SK-N-MC (cell line): ENCODE data around the gene TBXA2R.
"Not testable (repeated sequence)": the region's sequence is repeated elsewhere in the genome, so short reads cannot be mapped to it uniquely, and the experiment has no call there.

Source experiments
- DNase-seq: peaks from one replicate; pipeline ENCODE4 v3.0.0-alpha.2; 2011; ENCODE audit warnings: low read depth, low spot score
- H3K27ac ChIP-seq: fragments of 200-600 bp; sonication (generic); 2 replicates; pipeline ENCODE4 v1.5.1; 2016; ENCODE audit warnings: mixed run types
- H3K36me3 ChIP-seq: fragments of 200-600 bp; sonication (generic); 2 replicates; pipeline ENCODE4 v1.6.1; 2017; ENCODE audit warnings: antibody characterized with exemption, low read length, mixed read lengths; ENCODE audit not compliant: insufficient read depth
- H3K4me3 ChIP-seq: fragments of 200-600 bp; sonication (generic); 2 replicates; pipeline ENCODE4 v1.5.1; 2016
- H3K9ac ChIP-seq: fragments of 200-600 bp; sonication (generic); 2 replicates; pipeline ENCODE4 v1.8.0; 2017; ENCODE audit warnings: mixed run types, mixed read lengths; ENCODE audit not compliant: insufficient read length
- H3K9me3 ChIP-seq: fragments of 200-600 bp; sonication (generic); 2 replicates; pipeline ENCODE4 v1.6.1; 2017; ENCODE audit warnings: low read depth, mild to moderate bottlenecking, antibody characterized with exemption, low read length, moderate library complexity, mixed read lengths
- EZH2 ChIP-seq: fragments of 200-600 bp; sonication (generic); IDR thresholded peaks from one replicate; pipeline ENCODE4 v1.6.1; 2017; ENCODE audit warnings: antibody characterized with exemption
- FOXP2 ChIP-seq: optimal IDR thresholded peaks from 2 replicates; pipeline ENCODE3; 2011; ENCODE audit warnings: mild to moderate bottlenecking, moderate library complexity; ENCODE audit not compliant: insufficient read depth; ENCODE audit errors: extremely low read length, control extremely low read depth
- POLR2AphosphoS5 ChIP-seq: IDR thresholded peaks from 2 replicates; pipeline ENCODE4 v1.6.1; 2012; ENCODE audit warnings: mild to moderate bottlenecking, low read depth, low read length, borderline replicate concordance

The TBXA2R gene

DNA sequence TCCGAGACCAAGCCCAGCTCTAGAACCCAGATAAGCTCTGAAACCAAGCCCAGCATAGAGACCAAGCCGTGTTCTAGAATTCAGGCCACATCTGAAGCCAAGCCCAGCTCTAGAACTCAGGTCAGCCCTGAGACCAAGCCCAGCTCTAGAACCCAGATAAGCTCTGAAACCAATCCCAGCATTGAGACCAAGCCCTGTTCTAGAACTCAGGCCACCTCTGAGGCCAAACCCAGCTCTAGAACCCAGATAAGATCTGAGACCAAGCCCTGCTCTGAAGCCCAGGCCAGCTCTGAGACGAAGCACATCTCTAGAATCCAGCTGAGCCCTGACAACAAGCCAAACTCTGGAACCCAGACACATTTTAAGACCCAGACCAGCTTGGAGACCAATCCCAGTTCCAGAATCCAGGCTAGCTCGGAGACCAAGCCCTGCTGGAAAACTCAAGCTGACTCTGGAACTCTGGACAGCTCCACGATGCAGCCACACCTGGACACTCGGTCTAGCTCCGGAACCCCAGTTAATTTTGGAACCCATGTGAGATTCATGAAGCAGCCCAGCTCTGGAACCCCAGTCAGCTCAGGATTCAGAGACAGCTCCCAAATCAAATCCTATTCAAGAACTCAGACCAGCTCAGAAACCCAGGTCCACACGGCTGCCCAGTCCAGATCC lies 15.6 kb downstream of the TBXA2R start:
- TF ChIP-seq FOXP2 (no peak), EZH2 (no peak), POLR2AphosphoS5 (no peak)
- no peak for DNase-seq
- Histone ChIP-seq H3K4me3 (no peak overlapping the region), H3K27ac (no peak overlapping the region), H3K9ac (no peak overlapping the region), H3K36me3 (no peaks in the 10 kb centered on the region), H3K9me3 (no peaks in the 10 kb centered on the region)

DNA sequence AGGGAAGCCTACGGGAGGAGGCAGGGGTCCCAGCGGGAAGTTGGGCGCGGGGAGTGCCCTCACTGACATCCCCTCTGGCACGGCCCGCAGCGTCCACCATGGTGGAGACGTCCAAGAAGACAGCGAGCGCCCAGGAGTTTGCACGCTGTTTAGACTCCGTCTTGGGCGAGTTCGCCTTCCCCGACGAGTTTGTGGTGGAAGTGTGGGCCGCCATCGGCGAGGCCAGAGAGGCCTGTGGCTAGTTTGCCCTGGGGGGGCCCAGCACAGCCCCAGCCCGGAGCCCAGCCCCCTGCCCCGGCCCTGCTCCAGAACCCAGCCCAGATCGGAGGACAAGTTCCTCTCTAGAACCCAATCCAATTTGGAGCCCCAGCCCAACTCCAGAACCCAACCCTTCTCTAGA lies 16.7 kb downstream of the TBXA2R start:
- TF ChIP-seq EZH2, result no peak
- no peak for TF ChIP-seq POLR2AphosphoS5
- TF ChIP-seq FOXP2, result no peak

DNA sequence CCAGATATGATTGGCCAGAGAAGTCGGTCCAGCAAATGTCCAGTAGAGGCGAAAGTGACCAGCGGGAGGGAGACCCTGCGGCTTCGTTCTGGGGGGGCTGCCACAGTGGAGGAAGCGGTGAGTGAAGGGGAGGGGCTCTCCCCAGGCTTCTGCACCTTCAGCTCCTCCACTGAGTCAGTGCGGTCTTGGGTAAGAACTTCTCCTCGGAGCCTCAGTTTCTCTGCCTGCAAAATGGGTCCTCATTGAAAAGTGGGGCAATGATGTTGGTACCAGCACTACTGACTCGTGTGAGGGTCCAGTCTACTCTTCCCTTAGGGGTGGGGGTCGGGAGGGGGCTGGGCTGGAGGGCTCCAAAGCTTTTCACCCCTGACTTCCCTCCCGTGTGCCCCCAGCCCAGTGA lies 17.2 kb downstream of the TBXA2R start:
- H3K9ac ChIP-seq, result no peak overlapping the region
- no peak for TF ChIP-seq FOXP2
- no peak for TF ChIP-seq POLR2AphosphoS5
- no peak for TF ChIP-seq EZH2
- H3K36me3 ChIP-seq, result no peaks in the 10 kb centered on the region
- no peaks in the 10 kb centered on the region for H3K9me3 ChIP-seq
- DNase-seq, result no peak
- H3K4me3 ChIP-seq, result no peak overlapping the region
- H3K27ac ChIP-seq, result no peak overlapping the region

More for the DNA sequence above, 16.7 kb downstream of the TBXA2R start:
- no peak overlapping the region for H3K27ac ChIP-seq
- H3K9ac ChIP-seq, result no peak overlapping the region
- DNase-seq, result no peak
- H3K36me3 ChIP-seq, result no peaks in the 10 kb centered on the region
- no peaks in the 10 kb centered on the region for H3K9me3 ChIP-seq
- H3K4me3 ChIP-seq, result no peak overlapping the region

DNA sequence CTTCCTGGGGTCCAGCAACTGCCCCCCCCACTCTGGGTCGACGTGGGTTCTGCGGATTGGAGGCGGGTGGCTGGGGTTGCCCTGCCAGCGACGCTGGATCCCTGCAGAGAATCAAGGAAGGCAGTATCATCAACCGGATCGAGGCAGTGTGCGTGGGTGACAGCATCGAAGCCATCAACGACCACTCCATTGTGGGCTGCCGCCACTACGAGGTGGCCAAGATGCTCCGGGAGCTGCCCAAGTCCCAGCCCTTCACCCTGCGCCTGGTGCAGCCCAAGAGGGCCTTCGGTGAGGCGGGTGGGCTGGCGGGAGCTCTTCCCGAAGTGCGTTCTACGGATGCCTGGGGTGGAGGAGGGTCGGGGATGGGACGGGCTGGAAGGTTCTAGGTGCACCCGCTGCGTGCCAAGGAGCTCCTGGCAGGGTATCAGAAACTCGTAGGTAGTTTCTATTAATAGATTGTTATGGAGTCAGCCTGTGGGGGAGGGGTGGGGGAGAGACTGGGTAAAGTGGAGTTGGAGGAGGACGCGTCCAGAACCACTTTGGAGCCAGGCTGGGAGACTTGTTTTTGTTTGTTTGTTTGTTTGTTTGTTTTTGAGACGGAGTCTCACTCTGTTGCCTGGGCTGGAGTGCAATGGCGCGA lies 19.8 kb downstream of the TBXA2R start:
- H3K4me3 ChIP-seq, result no peak overlapping the region
- TF ChIP-seq POLR2AphosphoS5, result no peak
- no peak for TF ChIP-seq EZH2
- TF ChIP-seq FOXP2, result no peak
- H3K9me3 ChIP-seq, result no peaks in the 10 kb centered on the region
- DNase-seq, result no peak
- no peak overlapping the region for H3K9ac ChIP-seq
- no peak overlapping the region for H3K27ac ChIP-seq
- no peaks in the 10 kb centered on the region for H3K36me3 ChIP-seq

DNA sequence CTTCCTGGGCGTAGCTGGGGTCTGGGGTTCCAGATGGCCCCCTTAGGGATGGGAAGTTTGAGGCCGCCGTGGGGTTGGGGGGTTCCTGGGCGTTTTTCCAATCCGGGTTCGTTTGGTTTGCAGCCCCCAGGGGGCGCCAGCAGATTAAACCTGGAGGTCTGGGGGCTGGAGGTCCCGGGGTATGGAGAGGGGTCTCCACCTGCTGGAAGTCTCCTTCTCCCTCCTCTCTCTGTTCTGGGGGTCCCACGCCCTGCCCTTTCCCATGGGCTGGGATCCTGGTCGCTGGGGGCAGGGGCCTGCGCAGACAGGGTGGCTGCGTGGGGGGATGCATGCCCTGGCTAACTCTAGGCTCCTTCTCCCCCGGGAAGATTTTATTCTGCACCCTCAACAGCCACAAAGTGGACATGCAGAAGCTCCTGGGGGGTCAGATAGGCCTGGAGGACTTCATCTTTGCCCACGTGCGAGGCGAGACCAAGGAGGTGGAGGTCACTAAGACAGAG lies 20.5 kb downstream of the TBXA2R start:
- no peak for DNase-seq
- no peak for TF ChIP-seq EZH2
- no peak for TF ChIP-seq FOXP2
- TF ChIP-seq POLR2AphosphoS5, result no peak
- peak overlapping the region; percentile 74 for H3K4me3 ChIP-seq
- no peak overlapping the region for H3K9ac ChIP-seq
- H3K27ac ChIP-seq, result no peak overlapping the region
- no peaks in the 10 kb centered on the region for H3K36me3 ChIP-seq
- no peaks in the 10 kb centered on the region for H3K9me3 ChIP-seq

DNA sequence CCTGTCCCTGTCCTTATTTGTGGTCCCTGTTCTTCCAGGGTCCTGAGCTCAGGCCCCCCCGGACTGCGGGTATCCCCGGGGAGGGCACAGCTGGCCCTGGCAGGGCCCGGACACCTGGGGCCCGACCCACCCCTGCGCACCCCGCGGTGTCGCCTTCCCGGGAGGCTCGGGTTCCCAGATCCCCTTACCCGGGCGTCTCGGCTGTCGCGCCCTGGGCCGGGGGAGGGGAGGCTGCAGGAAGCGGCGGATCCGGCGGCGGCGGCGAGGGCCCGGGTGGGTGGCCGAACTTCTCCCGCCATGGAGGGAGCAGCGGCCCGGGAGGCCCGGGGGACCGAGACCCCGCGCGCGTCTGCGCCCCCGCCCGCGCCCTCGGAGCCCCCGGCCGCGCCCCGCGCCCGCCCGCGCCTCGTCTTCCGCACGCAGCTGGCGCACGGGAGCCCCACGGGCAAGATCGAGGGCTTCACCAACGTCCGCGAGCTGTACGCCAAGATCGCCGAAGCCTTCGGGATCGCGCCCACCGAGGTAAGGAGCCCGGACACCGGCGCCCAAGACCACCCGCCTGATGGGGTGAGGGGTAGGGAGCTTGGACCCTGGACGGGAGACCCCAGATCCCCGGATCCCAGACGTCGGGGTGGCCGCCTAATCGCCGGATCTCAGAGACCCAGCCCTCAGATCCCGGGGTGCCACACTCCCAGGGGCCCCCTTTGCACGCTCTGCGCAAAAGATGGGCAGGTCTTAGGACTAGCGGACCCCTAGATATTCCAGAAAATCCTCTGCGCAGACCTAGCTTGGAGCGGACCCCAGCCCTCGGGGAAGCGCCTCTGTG lies 21.2 kb downstream of the TBXA2R start, which contains the start of gene GIPC3:
GIPC3 (plus strand) TSS at position 178 of the 826 bp plus-strand sequence; CDS start at position 298, 120 bp downstream.
- no peak for DNase-seq
- TF ChIP-seq FOXP2 (no peak), POLR2AphosphoS5 (no peak), EZH2 (no peak)

DNA sequence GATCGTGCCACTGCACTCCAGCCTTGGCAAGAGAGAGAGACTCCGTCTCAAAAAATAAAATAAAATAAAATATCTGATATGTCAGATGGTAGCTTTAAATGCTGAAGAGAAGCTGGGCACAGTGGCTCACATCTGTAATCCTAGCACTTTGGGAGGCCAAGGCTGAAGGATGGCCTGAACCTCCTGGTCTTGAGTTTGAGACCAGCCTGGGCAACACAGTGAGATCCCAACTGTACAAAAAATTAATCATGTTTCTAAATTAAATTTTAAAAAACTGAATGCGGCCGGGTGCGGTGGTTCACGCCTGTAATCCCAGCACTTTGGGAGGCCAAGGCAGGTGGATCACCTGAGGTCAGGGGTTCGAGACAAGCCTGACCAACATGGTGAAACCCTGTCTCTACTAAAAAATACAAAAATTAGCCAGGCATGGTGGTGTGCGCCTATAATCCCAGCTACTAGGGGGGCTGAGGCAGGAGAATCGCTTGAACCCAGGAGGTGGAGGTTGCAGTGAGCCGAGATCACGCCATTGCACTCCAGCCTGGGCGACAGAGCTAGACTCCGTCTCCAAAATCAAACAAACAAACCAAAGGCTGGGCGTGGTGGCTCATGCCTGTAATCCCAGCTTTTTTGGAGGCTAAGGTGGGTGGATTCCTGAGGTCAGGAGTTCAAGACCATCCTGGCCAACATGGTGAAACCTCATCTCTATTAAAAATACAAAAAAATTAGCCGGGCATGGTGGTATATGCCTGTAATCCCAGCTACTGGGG lies 22.5 kb downstream of the TBXA2R start:
- not testable (repeated sequence) for H3K4me3 ChIP-seq, H3K9ac ChIP-seq, H3K36me3 ChIP-seq, H3K9me3 ChIP-seq, H3K27ac ChIP-seq, DNase-seq

More for the DNA sequence above, 21.2 kb downstream of the TBXA2R start, which contains the start of gene GIPC3:
- Histone ChIP-seq H3K4me3 (peak within 1 kb of the TSS; percentile 74), H3K9ac (no peak within 1 kb of the TSS), H3K9me3 (no peaks in the 10 kb centered on the region), H3K27ac (no peak within 1 kb of the TSS), H3K36me3 (no peaks in the 10 kb centered on the region)

DNA sequence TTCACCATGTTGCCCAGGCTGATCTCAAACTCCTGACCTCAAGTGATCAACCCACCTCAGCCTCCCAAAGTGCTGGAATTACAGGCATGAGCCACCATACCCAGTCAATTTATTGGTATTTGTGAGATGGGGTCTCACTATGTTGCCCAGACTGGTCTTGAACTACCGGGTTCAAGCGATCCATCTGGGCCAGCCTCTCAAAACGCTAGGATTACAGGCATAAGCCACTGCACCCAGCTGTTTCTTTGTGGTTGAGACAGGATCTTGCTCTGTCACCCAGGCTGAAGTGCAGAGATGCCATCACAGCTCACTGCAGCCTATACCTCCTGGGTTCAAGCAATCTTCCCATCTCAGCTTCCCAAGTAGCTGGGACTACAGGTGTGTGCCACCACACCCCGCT lies 24.9 kb downstream of the TBXA2R start:
- DNase-seq, H3K36me3 ChIP-seq, H3K4me3 ChIP-seq, H3K9ac ChIP-seq, H3K9me3 ChIP-seq, H3K27ac ChIP-seq: not testable (repeated sequence)
